K562 (cell line): ENCODE results near the gene CABP4. TPM values are rescaled to one million over a fixed set of nuclear protein-coding genes. Genes with fewer than 3 reads are reported as not detected.

Experiments
- ATAC-seq: fragments of 200-7000 bp; cut with Tn5 transposase; 3 replicates; pipeline ENCODE4 v1.9.1; 2020; ENCODE audit warnings: moderate library complexity
- BruUV-seq: library from RNA; stranded (reverse); fragments of 400-500 nt; replicated peaks from 2 replicates; lab custom pipeline; 2021; lab: Mats Ljungman, UMichigan
- CTCF ChIA-PET: fragments of 300-600 bp; formaldehyde crosslinking; extraction: SDS; loops from one replicate; lab custom pipeline; 2021; ENCODE audit warnings: low intra/inter-chr PET ratio; lab: Yijun Ruan, JAX
- POLR2A ChIA-PET: fragments of 300-600, 350-650 bp; sonication (Branson Sonifier 250); formaldehyde crosslinking; extraction: SDS; loops from one replicate; lab custom pipeline; 2021; ENCODE audit warnings: antibody characterized with exemption, inconsistent platforms; lab: Yijun Ruan, JAX
- DNase-seq, 4 experiments: peaks; one replicate each; pipeline versions ENCODE4 v3.0.0 to v3.0.0-alpha.2; 2011 to 2018; ENCODE audit warnings: low spot score in 3 of 4, mixed read lengths in 3 of 4; ENCODE audit errors: extremely low read depth in 1 of 4
- FAIRE-seq: peaks from 2 replicates; lab custom pipeline; 2011; peaks lifted over from hg19 to GRCh38; lab: Jason Lieb, UNC
- H2AFZ ChIP-seq: 2 replicates; pipeline ENCODE4 v1.6.0; 2011; ENCODE audit warnings: low read depth, low read length, control low read depth, inconsistent platforms
- H3K27ac ChIP-seq: fragments of 200-600 bp; 3 replicates; pipeline ENCODE4 v1.8.0; 2011; ENCODE audit warnings: low read depth, mild to moderate bottlenecking, control low read depth, inconsistent platforms, low read length, moderate library complexity, mixed read lengths; ENCODE audit errors: extremely low read depth
- H3K27me3 ChIP-seq, 2 experiments: fragments of 300-600 bp in 1 of 2; 2 replicates in 1 of 2; 3 replicates in 1 of 2; pipeline versions ENCODE4 v1.6.0 to v1.8.0; 2011; ENCODE audit warnings: inconsistent platforms in 2 of 2, low read length in 2 of 2, mild to moderate bottlenecking in 1 of 2, mixed read lengths in 1 of 2, moderate library complexity in 1 of 2; ENCODE audit not compliant: control insufficient read depth in 2 of 2, insufficient read depth in 2 of 2
- H3K36me3 ChIP-seq: fragments of 300-600 bp; 3 replicates; pipeline ENCODE4 v1.8.0; 2011; ENCODE audit warnings: mild to moderate bottlenecking, low read length, inconsistent platforms; ENCODE audit not compliant: control insufficient read depth, insufficient read depth
- H3K4me1 ChIP-seq, 2 experiments: fragments of 200-600 bp in 1 of 2; replicated peaks in 1 of 2; 2 replicates in 1 of 2; 3 replicates in 1 of 2; pipeline versions ENCODE4 v1.5.1 to v1.8.0; 2011; ENCODE audit warnings: inconsistent platforms in 2 of 2, low read length in 2 of 2, mild to moderate bottlenecking in 1 of 2, mixed read lengths in 1 of 2, moderate library complexity in 1 of 2; ENCODE audit not compliant: control insufficient read depth in 2 of 2, insufficient read depth in 2 of 2
- H3K4me2 ChIP-seq: 2 replicates; pipeline ENCODE4 v1.6.1; 2011; ENCODE audit warnings: low read length, control low read depth, inconsistent platforms, mixed read lengths; ENCODE audit not compliant: insufficient read depth
- H3K4me3 ChIP-seq: fragments of 200-600 bp; sonication (generic), shearing (Covaris generic); 2 replicates; pipeline ENCODE4 v1.5.1; 2016; ENCODE audit warnings: control low read depth, inconsistent platforms
- H3K79me2 ChIP-seq: fragments of 200-600 bp; 3 replicates; pipeline ENCODE4 v1.8.0; 2011; ENCODE audit warnings: low read length, inconsistent platforms; ENCODE audit not compliant: control insufficient read depth, insufficient read depth
- H3K9ac ChIP-seq, 2 experiments: 2 replicates each; pipeline versions ENCODE4 v1.6.0 to v1.6.1; 2011; ENCODE audit warnings: low read depth in 2 of 2, low read length in 2 of 2, control low read depth in 1 of 2, inconsistent platforms in 1 of 2, mild to moderate bottlenecking in 1 of 2, mixed read lengths in 1 of 2; ENCODE audit not compliant: insufficient read depth in 1 of 2
- H3K9me1 ChIP-seq: one replicate; pipeline ENCODE4 v1.6.0; 2011; ENCODE audit warnings: inconsistent platforms, mild to moderate bottlenecking, low read length, moderate library complexity; ENCODE audit not compliant: control insufficient read depth, insufficient read depth
- H3K9me3 ChIP-seq: replicated peaks from 2 replicates; pipeline ENCODE4 v1.5.1; 2011; ENCODE audit warnings: low read depth, low read length, inconsistent platforms; ENCODE audit not compliant: control insufficient read depth, insufficient read depth
- H4K20me1 ChIP-seq: replicated peaks from 2 replicates; pipeline ENCODE4 v1.6.1; 2011; ENCODE audit warnings: low read length, inconsistent platforms, mixed read lengths; ENCODE audit not compliant: control insufficient read depth, insufficient read depth
- BCOR ChIP-seq: fragments of 450-650 bp; IDR thresholded peaks from 2 replicates; pipeline ENCODE4 v1.6.1; 2016
- CHAMP1 ChIP-seq: fragments of 450-650 bp; IDR thresholded peaks from 2 replicates; pipeline ENCODE4 v1.6.1; 2016; ENCODE audit warnings: mild to moderate bottlenecking
- POLR2A ChIP-seq: fragments of 450-650 bp; conservative IDR thresholded peaks from 2 replicates; pipeline ENCODE4 v1.6.1; 2016
- WGBS: fragments of 100-300 bp; shearing (Covaris generic); methylation state at CpG from one replicate; pipeline ENCODE4 v1.1.6; 2016; ENCODE audit warnings: low coverage, mixed read lengths; ENCODE audit not compliant: insufficient coverage; ENCODE audit errors: missing lambda C conversion rate; 5-methylcytosine and 5-hydroxymethylcytosine counted together
- in situ Hi-C: fragments of 300-500 bp; cut with MboI; formaldehyde crosslinking; loops from 4 replicates; pipeline ENCODE4 v1.15.0; 2018; ENCODE audit warnings: inconsistent platforms, mixed read lengths
- intact Hi-C: fragments of 100-400 bp; cut with micrococcal nuclease; formaldehyde crosslinking; loops from 2 replicates; pipeline ENCODE4 v1.14.2; 2022
- polyA plus RNA-seq, 8 experiments: library from polyadenylated mRNA; depleted of rRNA in 4 of 8; stranded (reverse) in 5 of 8; unstranded in 3 of 8; fragments of >200 nt; fragmentation: Nextera tagmentation in 2 of 8; fragmentation: Illumina TruSeq in 1 of 8; extraction: Ambion mirVana in 2 of 8; extraction: Trizol in 1 of 8; gene quantifications; 2 replicates each; pipeline versions ENCODE4 v1.2.1 to v1.2.3, GENCODE V29; 2011 to 2014; ENCODE audit warnings: inconsistent platforms in 1 of 8, missing spikeins in 1 of 8
- total RNA-seq, 7 experiments: library from RNA; depleted of rRNA in 6 of 7; stranded (reverse); fragments of >200 nt in 6 of 7; fragmentation: Illumina TruSeq in 2 of 7; extraction: Trizol in 2 of 7; gene quantifications; 2 replicates each; pipeline versions ENCODE4 v1.2.1 to v1.2.3, GENCODE V29; 2011 to 2021; ENCODE audit warnings: low replicate concordance in 1 of 7

CABP4 gene
- total and polyA plus RNA-seq, 9 of the 15 experiments (the other 6 are each of a cell fraction or from before 2014, with no cell fraction given): 0.11 TPM; not detected in 8

DNA sequence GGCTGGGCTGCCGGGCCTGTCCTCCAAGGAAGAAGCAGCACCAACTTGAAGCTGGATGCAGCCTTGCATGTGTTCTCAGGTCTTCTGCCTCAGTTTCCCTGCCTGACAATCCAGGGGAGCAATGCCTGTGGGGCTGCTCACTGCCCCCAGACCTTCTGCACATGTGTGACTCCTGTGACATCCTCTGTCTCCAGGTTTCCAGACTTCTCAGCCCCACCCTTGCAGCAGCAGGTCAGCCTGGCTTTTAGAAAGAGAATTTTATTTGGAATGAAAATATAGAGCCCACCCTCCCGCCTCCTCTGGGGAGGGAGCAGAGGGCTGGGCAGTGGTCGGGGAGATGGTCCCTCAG is 17.4 kb upstream of the CABP4 start:
- peak overlapping the region in 1 of 2 experiments; percentile 81; a peak in 2 of 4 replicates for H3K9ac ChIP-seq
- in situ Hi-C loops: no loop called here
- no peak overlapping the region for H3K4me2 ChIP-seq

More for the DNA sequence above, 17.4 kb upstream of the CABP4 start:
- CTCF ChIA-PET: no interaction called here
- 0 out of 2 replicates have a peak, but pooled peaks have one; percentile 42 for TF ChIP-seq POLR2A
- TF ChIP-seq BCOR: peak; percentile 28; the same call in 1 of the 2 replicates
- TF ChIP-seq CHAMP1: no peak
- H3K9me3 ChIP-seq: no peaks in the 10 kb centered on the region
- POLR2A ChIA-PET: interaction anchor here (0.8 to 3.0 kb wide), 7 partner anchors 8 to 51 kb away, joined by 3 to 21 read pairs (median 3); partner anchors contain the start of gene RPS6KB2
- H4K20me1 ChIP-seq: no peaks in the 10 kb centered on the region
- ATAC-seq (no peak), DNase-seq (no peak), FAIRE-seq (no peak)
- no TSS peak for BruUV-seq
- 84% methylated on average over 3 of the region's 3 CpGs for WGBS
- peaks cover 85% of the 10 kb centered on the region; the same call in 2 of the 3 replicates for H3K36me3 ChIP-seq
- H3K4me3 ChIP-seq: no peak overlapping the region
- H2AFZ ChIP-seq: no peak overlapping the region
- no peaks in the 10 kb centered on the region for H3K27me3 ChIP-seq
- intact Hi-C loops: no loop called here
- peaks cover 16 to 94% of the 10 kb centered on the region in 2 experiments for H3K4me1 ChIP-seq
- H3K79me2 ChIP-seq: no peaks in the 10 kb centered on the region; the same call in 1 of the 3 replicates
- H3K9me1 ChIP-seq: peaks cover 4% of the 10 kb centered on the region
- H3K27ac ChIP-seq: peak overlapping the region; percentile 86; the same call in 1 of the 3 replicates
